Measurements from ENCODE around the gene TMEM51. TPM values are rescaled to one million over a fixed set of nuclear protein-coding genes. Genes with fewer than 3 reads are reported as not detected.

The TMEM51 gene
- polyA plus RNA-seq, 1 donor from 2014 or later = 1.7 TPM

- no peaks in the 10 kb centered on the region for H3K36me3 ChIP-seq (ENCODE audit: insufficient read depth, low read length)
- no peaks in the 10 kb centered on the region for H4K20me1 ChIP-seq (ENCODE audit: insufficient read depth)
- no peak overlapping the region for H3K27ac ChIP-seq (ENCODE audit: low read length)
- H3K27me3 ChIP-seq (ENCODE audit: insufficient read depth, low read depth, low read length) = no peaks in the 10 kb centered on the region
- no peak overlapping the region for H2AFZ ChIP-seq (ENCODE audit: low read depth, low read length)
- TF ChIP-seq EP300 (conservative IDR thresholded peaks at IDR 0.05; ENCODE audit: poor library complexity, severe bottlenecking) (no peak), TAF1 (IDR thresholded peaks at IDR 0.05; ENCODE audit: low read depth) (no peak), SMC3 (conservative IDR thresholded peaks at IDR 0.05; ENCODE audit: poor library complexity) (no peak), EZH2 (IDR thresholded peaks at IDR 0.05; ENCODE audit: borderline replicate concordance, insufficient read depth, low read length, poor library complexity, severe bottlenecking) (no peak), POLR2AphosphoS5 (IDR thresholded peaks at IDR 0.05) (no peak), REST (IDR thresholded peaks at IDR 0.05; ENCODE audit: borderline replicate concordance) (no peak), MXI1 (conservative IDR thresholded peaks at IDR 0.05; ENCODE audit: poor library complexity, severe bottlenecking) (no peak), CTCF (IDR thresholded peaks at IDR 0.05; ENCODE audit: poor library complexity, severe bottlenecking) (no peak), RAD21 (conservative IDR thresholded peaks at IDR 0.05) (no peak)
- no peaks in the 10 kb centered on the region for H3K9me2 ChIP-seq (ENCODE audit: insufficient read depth, low read length)
- no peak overlapping the region for H3K4me2 ChIP-seq (ENCODE audit: low read length)
- no peak overlapping the region for H3K4me3 ChIP-seq (ENCODE audit: low read length)
- no peaks in the 10 kb centered on the region for H3K79me2 ChIP-seq (replicated peaks; ENCODE audit: insufficient read depth, low read length)
- H3F3A ChIP-seq (ENCODE audit: insufficient read depth, low read length, poor library complexity, severe bottlenecking) = no peaks in the 10 kb centered on the region
- H3K9ac ChIP-seq (ENCODE audit: low read length) = no peak overlapping the region
- no peaks in the 10 kb centered on the region for H3K9me3 ChIP-seq (ENCODE audit: low read length)
Measured at GRCh38 chr1:15259622-15260007, 106.1 kb downstream of the TMEM51 start.

- H3K4me2 ChIP-seq (ENCODE audit: low read length) = no peak overlapping the region
- no peak overlapping the region for H3K9ac ChIP-seq (ENCODE audit: low read length)
- H4K20me1 ChIP-seq (ENCODE audit: insufficient read depth) = no peaks in the 10 kb centered on the region
- H3K9me3 ChIP-seq (ENCODE audit: low read length) = peaks cover 7% of the 10 kb centered on the region
- H2AFZ ChIP-seq (ENCODE audit: low read depth, low read length) = no peak overlapping the region
- H3K36me3 ChIP-seq (ENCODE audit: insufficient read depth, low read length) = no peaks in the 10 kb centered on the region
- no peaks in the 10 kb centered on the region for H3F3A ChIP-seq (ENCODE audit: insufficient read depth, low read length, poor library complexity, severe bottlenecking)
- TF ChIP-seq CTCF (IDR thresholded peaks at IDR 0.05; ENCODE audit: poor library complexity, severe bottlenecking) = no peak
- no peak for TF ChIP-seq RAD21 (conservative IDR thresholded peaks at IDR 0.05)
- TF ChIP-seq EZH2 (IDR thresholded peaks at IDR 0.05; ENCODE audit: borderline replicate concordance, insufficient read depth, low read length, poor library complexity, severe bottlenecking) = no peak
- no peak for TF ChIP-seq EP300 (conservative IDR thresholded peaks at IDR 0.05; ENCODE audit: poor library complexity, severe bottlenecking)
- TF ChIP-seq POLR2AphosphoS5 (IDR thresholded peaks at IDR 0.05) = no peak
- TF ChIP-seq TAF1 (IDR thresholded peaks at IDR 0.05; ENCODE audit: low read depth) = no peak
- no peak for TF ChIP-seq REST (IDR thresholded peaks at IDR 0.05; ENCODE audit: borderline replicate concordance)
- no peak overlapping the region for H3K4me3 ChIP-seq (ENCODE audit: low read length)
- no peaks in the 10 kb centered on the region for H3K9me2 ChIP-seq (ENCODE audit: insufficient read depth, low read length)
- no peak overlapping the region for H3K27ac ChIP-seq (ENCODE audit: low read length)
- no peaks in the 10 kb centered on the region for H3K27me3 ChIP-seq (ENCODE audit: insufficient read depth, low read depth, low read length)
- H3K79me2 ChIP-seq (replicated peaks; ENCODE audit: insufficient read depth, low read length) = no peaks in the 10 kb centered on the region
Measured at GRCh38 chr1:15260418-15261154, 107.0 kb downstream of the TMEM51 start.
